Measurements from ENCODE around the gene ZNF711. TPM values are rescaled to one million over a fixed set of nuclear protein-coding genes. Genes with fewer than 3 reads are reported as not detected.

The ZNF711 gene
- total and polyA plus RNA-seq, 10 of the 15 experiments (the other 5 are each of a cell fraction or from before 2014, with no cell fraction given): 1.00 to 16.5 (median 2.8) TPM

GRCh38 chrX:85221361-85221760, 22.4 kb upstream of the ZNF711 start:
- ChIA-PET RAD21 (ENCODE audit: unreplicated experiment) (no interaction called here), CTCF (no interaction called here), POLR2A (no interaction called here), SMC1A (ENCODE audit: uncharacterized antibody, unreplicated experiment) (interaction anchor here (0.9 kb wide), 1 partner anchor 23 kb away, joined by 3 read pairs; no protein-coding TSS in a partner anchor)
- no peaks in the 10 kb centered on the region for H3K36me3 ChIP-seq (ENCODE audit: control insufficient read depth in 2 of 2, insufficient read depth in 2 of 2, low read length in 1 of 2)
- peak overlapping the region; percentile 25; the same call in 1 of the 2 replicates for H3K4me2 ChIP-seq (ENCODE audit: control insufficient read depth, insufficient read depth)
- FAIRE-seq (no peak), ATAC-seq (peak; percentile 47; the same call in 2 of the 3 replicates), DNase-seq (ENCODE audit: low read depth, low spot score) (no peak)
- BruUV-seq (replicated peaks): no TSS peak
- H3K27ac ChIP-seq (ENCODE audit: control insufficient read depth, insufficient read depth): no peak overlapping the region
- no peaks in the 10 kb centered on the region for H3K9me3 ChIP-seq (replicated peaks; ENCODE audit: control insufficient read depth, insufficient read depth, low read length)
- in situ Hi-C loops (cut with MboI) (no loop called here), intact Hi-C loops (cut with micrococcal nuclease; ENCODE audit: unreplicated experiment) (no loop called here)
- no peaks in the 10 kb centered on the region for H4K20me1 ChIP-seq (ENCODE audit: control insufficient read depth, insufficient read depth)
- no peaks in the 10 kb centered on the region for H3K4me1 ChIP-seq (ENCODE audit: control insufficient read depth, insufficient read depth, low read length)
- no peak overlapping the region for H3K4me3 ChIP-seq
- 0% methylated on average over 1 of the region's 1 CpG for WGBS (ENCODE audit: insufficient coverage, insufficient replicate concordance, low lambda C conversion rate, missing lambda C conversion rate)
- no peaks in the 10 kb centered on the region for H3K79me2 ChIP-seq (ENCODE audit: control insufficient read depth, insufficient read depth, low read length)
- no peaks in the 10 kb centered on the region for H3K27me3 ChIP-seq (replicated peaks in 1 of 2; ENCODE audit: control insufficient read depth in 2 of 2, insufficient read depth in 2 of 2, low read length in 1 of 2)
- peak overlapping the region; percentile 28 for H2AFZ ChIP-seq (ENCODE audit: control insufficient read depth, low read depth, low read length)
- no peak overlapping the region for H3K9ac ChIP-seq (ENCODE audit: control insufficient read depth, insufficient read depth, low read length)
- TF ChIP-seq TCF12 (IDR thresholded peaks at IDR 0.05; ENCODE audit: low read depth, low read length) (no peak), ZSCAN29 (IDR thresholded peaks at IDR 0.05) (no peak), NFYA (IDR thresholded peaks at IDR 0.05; ENCODE audit: borderline replicate concordance, low read depth, low read length) (no peak), BCL11A (IDR thresholded peaks at IDR 0.05; ENCODE audit: low read depth, low read length) (no peak), FOXM1 (IDR thresholded peaks at IDR 0.05; ENCODE audit: low read depth, low read length) (no peak), FOXK2 (IDR thresholded peaks at IDR 0.05) (no peak), RAD51 (IDR thresholded peaks at IDR 0.05) (no peak), SMC3 (IDR thresholded peaks at IDR 0.05; ENCODE audit: borderline replicate concordance, low read length) (no peak), NR2C1 (IDR thresholded peaks at IDR 0.05) (no peak), SUPT20H (IDR thresholded peaks at IDR 0.05; ENCODE audit: borderline replicate concordance, control insufficient read depth, low read depth, low read length) (no peak), SP1 (IDR thresholded peaks at IDR 0.05; ENCODE audit: low read depth, low read length) (no peak), ELK1 (IDR thresholded peaks at IDR 0.05; ENCODE audit: low read depth, low read length) (no peak)
- TF ChIP-seq, protein P1, sequence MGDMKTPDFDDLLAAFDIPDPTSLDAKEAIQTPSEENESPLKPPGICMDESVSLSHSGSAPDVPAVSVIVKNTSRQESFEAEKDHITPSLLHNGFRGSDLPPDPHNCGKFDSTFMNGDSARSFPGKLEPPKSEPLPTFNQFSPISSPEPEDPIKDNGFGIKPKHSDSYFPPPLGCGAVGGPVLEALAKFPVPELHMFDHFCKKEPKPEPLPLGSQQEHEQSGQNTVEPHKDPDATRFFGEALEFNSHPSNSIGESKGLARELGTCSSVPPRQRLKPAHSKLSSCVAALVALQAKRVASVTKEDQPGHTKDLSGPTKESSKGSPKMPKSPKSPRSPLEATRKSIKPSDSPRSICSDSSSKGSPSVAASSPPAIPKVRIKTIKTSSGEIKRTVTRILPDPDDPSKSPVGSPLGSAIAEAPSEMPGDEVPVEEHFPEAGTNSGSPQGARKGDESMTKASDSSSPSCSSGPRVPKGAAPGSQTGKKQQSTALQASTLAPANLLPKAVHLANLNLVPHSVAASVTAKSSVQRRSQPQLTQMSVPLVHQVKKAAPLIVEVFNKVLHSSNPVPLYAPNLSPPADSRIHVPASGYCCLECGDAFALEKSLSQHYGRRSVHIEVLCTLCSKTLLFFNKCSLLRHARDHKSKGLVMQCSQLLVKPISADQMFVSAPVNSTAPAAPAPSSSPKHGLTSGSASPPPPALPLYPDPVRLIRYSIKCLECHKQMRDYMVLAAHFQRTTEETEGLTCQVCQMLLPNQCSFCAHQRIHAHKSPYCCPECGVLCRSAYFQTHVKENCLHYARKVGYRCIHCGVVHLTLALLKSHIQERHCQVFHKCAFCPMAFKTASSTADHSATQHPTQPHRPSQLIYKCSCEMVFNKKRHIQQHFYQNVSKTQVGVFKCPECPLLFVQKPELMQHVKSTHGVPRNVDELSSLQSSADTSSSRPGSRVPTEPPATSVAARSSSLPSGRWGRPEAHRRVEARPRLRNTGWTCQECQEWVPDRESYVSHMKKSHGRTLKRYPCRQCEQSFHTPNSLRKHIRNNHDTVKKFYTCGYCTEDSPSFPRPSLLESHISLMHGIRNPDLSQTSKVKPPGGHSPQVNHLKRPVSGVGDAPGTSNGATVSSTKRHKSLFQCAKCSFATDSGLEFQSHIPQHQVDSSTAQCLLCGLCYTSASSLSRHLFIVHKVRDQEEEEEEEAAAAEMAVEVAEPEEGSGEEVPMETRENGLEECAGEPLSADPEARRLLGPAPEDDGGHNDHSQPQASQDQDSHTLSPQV (IDR thresholded peaks at IDR 0.05): no peak
- TF ChIP-seq, protein P2, sequence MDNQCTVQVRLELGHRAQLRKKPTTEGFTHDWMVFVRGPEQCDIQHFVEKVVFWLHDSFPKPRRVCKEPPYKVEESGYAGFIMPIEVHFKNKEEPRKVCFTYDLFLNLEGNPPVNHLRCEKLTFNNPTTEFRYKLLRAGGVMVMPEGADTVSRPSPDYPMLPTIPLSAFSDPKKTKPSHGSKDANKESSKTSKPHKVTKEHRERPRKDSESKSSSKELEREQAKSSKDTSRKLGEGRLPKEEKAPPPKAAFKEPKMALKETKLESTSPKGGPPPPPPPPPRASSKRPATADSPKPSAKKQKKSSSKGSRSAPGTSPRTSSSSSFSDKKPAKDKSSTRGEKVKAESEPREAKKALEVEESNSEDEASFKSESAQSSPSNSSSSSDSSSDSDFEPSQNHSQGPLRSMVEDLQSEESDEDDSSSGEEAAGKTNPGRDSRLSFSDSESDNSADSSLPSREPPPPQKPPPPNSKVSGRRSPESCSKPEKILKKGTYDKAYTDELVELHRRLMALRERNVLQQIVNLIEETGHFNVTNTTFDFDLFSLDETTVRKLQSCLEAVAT (IDR thresholded peaks at IDR 0.05): no peak
- TF ChIP-seq, protein P3, sequence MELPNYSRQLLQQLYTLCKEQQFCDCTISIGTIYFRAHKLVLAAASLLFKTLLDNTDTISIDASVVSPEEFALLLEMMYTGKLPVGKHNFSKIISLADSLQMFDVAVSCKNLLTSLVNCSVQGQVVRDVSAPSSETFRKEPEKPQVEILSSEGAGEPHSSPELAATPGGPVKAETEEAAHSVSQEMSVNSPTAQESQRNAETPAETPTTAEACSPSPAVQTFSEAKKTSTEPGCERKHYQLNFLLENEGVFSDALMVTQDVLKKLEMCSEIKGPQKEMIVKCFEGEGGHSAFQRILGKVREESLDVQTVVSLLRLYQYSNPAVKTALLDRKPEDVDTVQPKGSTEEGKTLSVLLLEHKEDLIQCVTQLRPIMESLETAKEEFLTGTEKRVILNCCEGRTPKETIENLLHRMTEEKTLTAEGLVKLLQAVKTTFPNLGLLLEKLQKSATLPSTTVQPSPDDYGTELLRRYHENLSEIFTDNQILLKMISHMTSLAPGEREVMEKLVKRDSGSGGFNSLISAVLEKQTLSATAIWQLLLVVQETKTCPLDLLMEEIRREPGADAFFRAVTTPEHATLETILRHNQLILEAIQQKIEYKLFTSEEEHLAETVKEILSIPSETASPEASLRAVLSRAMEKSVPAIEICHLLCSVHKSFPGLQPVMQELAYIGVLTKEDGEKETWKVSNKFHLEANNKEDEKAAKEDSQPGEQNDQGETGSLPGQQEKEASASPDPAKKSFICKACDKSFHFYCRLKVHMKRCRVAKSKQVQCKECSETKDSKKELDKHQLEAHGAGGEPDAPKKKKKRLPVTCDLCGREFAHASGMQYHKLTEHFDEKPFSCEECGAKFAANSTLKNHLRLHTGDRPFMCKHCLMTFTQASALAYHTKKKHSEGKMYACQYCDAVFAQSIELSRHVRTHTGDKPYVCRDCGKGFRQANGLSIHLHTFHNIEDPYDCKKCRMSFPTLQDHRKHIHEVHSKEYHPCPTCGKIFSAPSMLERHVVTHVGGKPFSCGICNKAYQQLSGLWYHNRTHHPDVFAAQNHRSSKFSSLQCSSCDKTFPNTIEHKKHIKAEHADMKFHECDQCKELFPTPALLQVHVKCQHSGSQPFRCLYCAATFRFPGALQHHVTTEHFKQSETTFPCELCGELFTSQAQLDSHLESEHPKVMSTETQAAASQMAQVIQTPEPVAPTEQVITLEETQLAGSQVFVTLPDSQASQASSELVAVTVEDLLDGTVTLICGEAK (IDR thresholded peaks at IDR 0.05; ENCODE audit: borderline replicate concordance): no peak

All from GM12878 (cell line).